Astrocyte (in vitro differentiated cells and primary cell): Measurements from ENCODE around the gene MYO5B.

ENCODE experiments used
- CTCF ChIP-seq: IDR thresholded peaks from 2 replicates; pipeline ENCODE4 v1.5.1; 2011; ENCODE audit warnings: low read depth, mild to moderate bottlenecking, inconsistent platforms, low read length, moderate library complexity; ENCODE audit not compliant: insufficient read depth
- EZH2 ChIP-seq: IDR thresholded peaks from 2 replicates; pipeline ENCODE4 v1.6.1; 2012; ENCODE audit warnings: mild to moderate bottlenecking, low read length, inconsistent platforms; ENCODE audit not compliant: insufficient read depth

GRCh38 chr18:50009773-50010335 is 185.1 kb downstream of the MYO5B start:
- TF ChIP-seq CTCF, result peak; percentile 29
- TF ChIP-seq EZH2, result no peak
